Panc1 (cell line): ENCODE measurements around the gene GDI2.

Experiments used
- POLR2AphosphoS5 ChIP-seq: IDR thresholded peaks from 2 replicates; pipeline ENCODE4 v1.6.1; 2012; ENCODE audit warnings: mild to moderate bottlenecking, low read depth, low read length, moderate library complexity
- SIN3A ChIP-seq: IDR thresholded peaks from 2 replicates; pipeline ENCODE4 v1.6.1; 2012; ENCODE audit warnings: low read depth, mild to moderate bottlenecking, low read length, moderate library complexity, borderline replicate concordance; ENCODE audit not compliant: insufficient read depth
- TCF7L2 ChIP-seq: IDR thresholded peaks from 2 replicates; pipeline ENCODE4 v1.6.1; 2011; ENCODE audit warnings: mild to moderate bottlenecking, low read depth, low read length, inconsistent platforms
- TF ChIP-seq, protein P1 (sequence below): fragments of 450-650 bp; IDR thresholded peaks from 2 replicates; pipeline ENCODE4 v1.5.1; 2017; ENCODE audit warnings: mild to moderate bottlenecking
- TF ChIP-seq, protein P2 (sequence below), 2 experiments: IDR thresholded peaks; 2 replicates each; pipeline ENCODE4 v1.6.1; 2011 to 2012; ENCODE audit warnings: low read depth in 2 of 2, control low read depth in 1 of 2, low read length in 1 of 2, mild to moderate bottlenecking in 1 of 2, moderate library complexity in 1 of 2; ENCODE audit not compliant: insufficient read depth in 1 of 2

DNA sequence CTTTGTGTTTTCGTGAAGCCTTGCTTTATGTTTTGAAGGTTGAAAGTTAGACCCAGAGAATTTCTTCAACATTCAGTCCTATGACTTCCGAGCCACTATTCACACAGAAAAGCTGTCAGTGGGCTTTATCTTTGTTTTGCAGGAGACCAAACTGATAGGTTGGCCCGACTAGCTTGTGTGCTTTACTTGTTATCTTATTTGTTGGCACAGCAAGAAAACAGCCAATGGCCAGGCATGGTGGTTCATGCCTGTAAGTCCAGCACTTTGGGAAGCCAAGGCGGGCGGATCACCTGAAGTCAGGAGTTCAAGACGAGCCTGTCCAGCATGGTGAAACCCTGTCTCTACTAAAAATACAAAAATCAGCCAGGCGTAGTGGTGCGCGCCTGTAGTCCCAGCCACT, 16.0 kb upstream of the GDI2 start:
- TF ChIP-seq, protein P1, sequence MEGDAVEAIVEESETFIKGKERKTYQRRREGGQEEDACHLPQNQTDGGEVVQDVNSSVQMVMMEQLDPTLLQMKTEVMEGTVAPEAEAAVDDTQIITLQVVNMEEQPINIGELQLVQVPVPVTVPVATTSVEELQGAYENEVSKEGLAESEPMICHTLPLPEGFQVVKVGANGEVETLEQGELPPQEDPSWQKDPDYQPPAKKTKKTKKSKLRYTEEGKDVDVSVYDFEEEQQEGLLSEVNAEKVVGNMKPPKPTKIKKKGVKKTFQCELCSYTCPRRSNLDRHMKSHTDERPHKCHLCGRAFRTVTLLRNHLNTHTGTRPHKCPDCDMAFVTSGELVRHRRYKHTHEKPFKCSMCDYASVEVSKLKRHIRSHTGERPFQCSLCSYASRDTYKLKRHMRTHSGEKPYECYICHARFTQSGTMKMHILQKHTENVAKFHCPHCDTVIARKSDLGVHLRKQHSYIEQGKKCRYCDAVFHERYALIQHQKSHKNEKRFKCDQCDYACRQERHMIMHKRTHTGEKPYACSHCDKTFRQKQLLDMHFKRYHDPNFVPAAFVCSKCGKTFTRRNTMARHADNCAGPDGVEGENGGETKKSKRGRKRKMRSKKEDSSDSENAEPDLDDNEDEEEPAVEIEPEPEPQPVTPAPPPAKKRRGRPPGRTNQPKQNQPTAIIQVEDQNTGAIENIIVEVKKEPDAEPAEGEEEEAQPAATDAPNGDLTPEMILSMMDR: no peak
- no peak for TF ChIP-seq POLR2AphosphoS5
- no peak for TF ChIP-seq TCF7L2
- no peak for TF ChIP-seq SIN3A
- TF ChIP-seq, protein P2, sequence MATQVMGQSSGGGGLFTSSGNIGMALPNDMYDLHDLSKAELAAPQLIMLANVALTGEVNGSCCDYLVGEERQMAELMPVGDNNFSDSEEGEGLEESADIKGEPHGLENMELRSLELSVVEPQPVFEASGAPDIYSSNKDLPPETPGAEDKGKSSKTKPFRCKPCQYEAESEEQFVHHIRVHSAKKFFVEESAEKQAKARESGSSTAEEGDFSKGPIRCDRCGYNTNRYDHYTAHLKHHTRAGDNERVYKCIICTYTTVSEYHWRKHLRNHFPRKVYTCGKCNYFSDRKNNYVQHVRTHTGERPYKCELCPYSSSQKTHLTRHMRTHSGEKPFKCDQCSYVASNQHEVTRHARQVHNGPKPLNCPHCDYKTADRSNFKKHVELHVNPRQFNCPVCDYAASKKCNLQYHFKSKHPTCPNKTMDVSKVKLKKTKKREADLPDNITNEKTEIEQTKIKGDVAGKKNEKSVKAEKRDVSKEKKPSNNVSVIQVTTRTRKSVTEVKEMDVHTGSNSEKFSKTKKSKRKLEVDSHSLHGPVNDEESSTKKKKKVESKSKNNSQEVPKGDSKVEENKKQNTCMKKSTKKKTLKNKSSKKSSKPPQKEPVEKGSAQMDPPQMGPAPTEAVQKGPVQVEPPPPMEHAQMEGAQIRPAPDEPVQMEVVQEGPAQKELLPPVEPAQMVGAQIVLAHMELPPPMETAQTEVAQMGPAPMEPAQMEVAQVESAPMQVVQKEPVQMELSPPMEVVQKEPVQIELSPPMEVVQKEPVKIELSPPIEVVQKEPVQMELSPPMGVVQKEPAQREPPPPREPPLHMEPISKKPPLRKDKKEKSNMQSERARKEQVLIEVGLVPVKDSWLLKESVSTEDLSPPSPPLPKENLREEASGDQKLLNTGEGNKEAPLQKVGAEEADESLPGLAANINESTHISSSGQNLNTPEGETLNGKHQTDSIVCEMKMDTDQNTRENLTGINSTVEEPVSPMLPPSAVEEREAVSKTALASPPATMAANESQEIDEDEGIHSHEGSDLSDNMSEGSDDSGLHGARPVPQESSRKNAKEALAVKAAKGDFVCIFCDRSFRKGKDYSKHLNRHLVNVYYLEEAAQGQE (IDR thresholded peaks at IDR 0.05; ENCODE audit: insufficient read depth in 1 of 2, low read depth in 2 of 2, low read length in 1 of 2): no peak
